ENCODE data around the gene SMYD3. TPM values are rescaled to one million over a fixed set of nuclear protein-coding genes. Genes with fewer than 3 reads are reported as not detected.

Gene SMYD3
- total RNA-seq, 1 donor from 2014 or later: 0.32 TPM

GRCh38 chr1:246189126-246189525 lies 318.0 kb downstream of the SMYD3 start:
- no peaks in the 10 kb centered on the region for H3K27me3 ChIP-seq
- no peak overlapping the region for H3K4me3 ChIP-seq
- no peaks in the 10 kb centered on the region for H3K36me3 ChIP-seq
- no peaks in the 10 kb centered on the region for H3K9me3 ChIP-seq
- intact Hi-C loops (cut with DNase I): no loop called here
- DNase-seq (ENCODE audit: low spot score in 2 of 2): no peak
- no peak overlapping the region for H3K27ac ChIP-seq
- H3K4me1 ChIP-seq: no peaks in the 10 kb centered on the region
- TF ChIP-seq, protein P1, sequence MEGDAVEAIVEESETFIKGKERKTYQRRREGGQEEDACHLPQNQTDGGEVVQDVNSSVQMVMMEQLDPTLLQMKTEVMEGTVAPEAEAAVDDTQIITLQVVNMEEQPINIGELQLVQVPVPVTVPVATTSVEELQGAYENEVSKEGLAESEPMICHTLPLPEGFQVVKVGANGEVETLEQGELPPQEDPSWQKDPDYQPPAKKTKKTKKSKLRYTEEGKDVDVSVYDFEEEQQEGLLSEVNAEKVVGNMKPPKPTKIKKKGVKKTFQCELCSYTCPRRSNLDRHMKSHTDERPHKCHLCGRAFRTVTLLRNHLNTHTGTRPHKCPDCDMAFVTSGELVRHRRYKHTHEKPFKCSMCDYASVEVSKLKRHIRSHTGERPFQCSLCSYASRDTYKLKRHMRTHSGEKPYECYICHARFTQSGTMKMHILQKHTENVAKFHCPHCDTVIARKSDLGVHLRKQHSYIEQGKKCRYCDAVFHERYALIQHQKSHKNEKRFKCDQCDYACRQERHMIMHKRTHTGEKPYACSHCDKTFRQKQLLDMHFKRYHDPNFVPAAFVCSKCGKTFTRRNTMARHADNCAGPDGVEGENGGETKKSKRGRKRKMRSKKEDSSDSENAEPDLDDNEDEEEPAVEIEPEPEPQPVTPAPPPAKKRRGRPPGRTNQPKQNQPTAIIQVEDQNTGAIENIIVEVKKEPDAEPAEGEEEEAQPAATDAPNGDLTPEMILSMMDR (IDR thresholded peaks at IDR 0.05): no peak

DNA sequence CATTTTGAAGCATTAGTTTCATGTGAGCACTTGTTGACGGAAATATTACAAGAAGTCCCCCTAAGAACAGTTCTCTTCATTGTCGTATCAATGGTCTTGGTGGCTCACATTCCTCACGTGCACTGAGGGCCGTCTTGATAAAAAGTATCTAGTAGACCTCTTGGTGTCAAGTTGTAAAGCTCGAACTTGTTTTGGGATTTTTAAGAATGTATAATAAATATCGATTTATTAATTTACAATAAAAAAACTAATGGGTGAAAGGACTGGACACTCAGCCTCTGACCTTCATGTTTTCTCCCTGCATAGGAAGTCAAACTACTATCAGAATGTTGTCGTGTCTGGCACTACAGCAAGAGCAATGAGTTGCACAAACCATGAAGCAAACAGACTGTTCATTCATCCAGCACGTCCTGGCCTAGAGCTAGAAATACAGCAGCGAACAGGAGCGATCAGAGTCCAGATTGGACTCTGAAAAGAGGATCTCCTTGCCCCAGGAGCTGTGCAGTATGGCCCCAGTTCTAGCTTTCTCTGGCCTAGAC lies 319.2 kb downstream of the SMYD3 start:
- no peaks in the 10 kb centered on the region for H3K4me1 ChIP-seq
- no peak for DNase-seq (ENCODE audit: low spot score in 2 of 2)
- no peaks in the 10 kb centered on the region for H3K27me3 ChIP-seq
- H3K9me3 ChIP-seq: no peaks in the 10 kb centered on the region
- no peak overlapping the region for H3K4me3 ChIP-seq
- no peaks in the 10 kb centered on the region for H3K36me3 ChIP-seq
- intact Hi-C loops (cut with DNase I): no loop called here
- no peak overlapping the region for H3K27ac ChIP-seq
- TF ChIP-seq, protein P1 (IDR thresholded peaks at IDR 0.05): no peak

- no peak overlapping the region for H3K4me3 ChIP-seq
- no peaks in the 10 kb centered on the region for H3K36me3 ChIP-seq
- H3K27ac ChIP-seq: no peak overlapping the region
- DNase-seq (ENCODE audit: low spot score in 2 of 2): no peak
- H3K27me3 ChIP-seq: no peaks in the 10 kb centered on the region
- TF ChIP-seq, protein P1 (IDR thresholded peaks at IDR 0.05): no peak
- no peaks in the 10 kb centered on the region for H3K4me1 ChIP-seq
- H3K9me3 ChIP-seq: no peaks in the 10 kb centered on the region
- intact Hi-C loops (cut with DNase I): no loop called here
Observed at GRCh38 chr1:246184503-246184902, 322.6 kb downstream of the SMYD3 start.

- no peaks in the 10 kb centered on the region for H3K27me3 ChIP-seq
- intact Hi-C loops (cut with DNase I): no loop called here
- H3K36me3 ChIP-seq: no peaks in the 10 kb centered on the region
- no peaks in the 10 kb centered on the region for H3K4me1 ChIP-seq
- H3K27ac ChIP-seq: no peak overlapping the region
- TF ChIP-seq, protein P1 (IDR thresholded peaks at IDR 0.05): no peak
- H3K9me3 ChIP-seq: no peaks in the 10 kb centered on the region
- DNase-seq (ENCODE audit: low spot score in 2 of 2): no peak
- no peak overlapping the region for H3K4me3 ChIP-seq
Observed at GRCh38 chr1:246182149-246182851, 324.8 kb downstream of the SMYD3 start.

- Histone ChIP-seq H3K36me3 (no peaks in the 10 kb centered on the region), H3K9me3 (no peaks in the 10 kb centered on the region), H3K4me3 (no peak overlapping the region), H3K27me3 (no peaks in the 10 kb centered on the region), H3K27ac (no peak overlapping the region), H3K4me1 (no peaks in the 10 kb centered on the region)
- TF ChIP-seq, protein P1 (IDR thresholded peaks at IDR 0.05): no peak
- intact Hi-C loops (cut with DNase I): no loop called here
- no peak for DNase-seq (ENCODE audit: low spot score in 2 of 2)
Observed at GRCh38 chr1:246181241-246181640, 325.8 kb downstream of the SMYD3 start.
